PC-3 (cell line): ENCODE results near the gene MAMDC2.

ENCODE experiments used
- EZH2phosphoT487 ChIP-seq: fragments of 300-600 bp; sonication (generic); IDR thresholded peaks from 2 replicates; pipeline ENCODE4 v1.6.1; 2018; ENCODE audit warnings: mild to moderate bottlenecking, antibody characterized with exemption, low read length, borderline replicate concordance
- TF ChIP-seq, protein P1 (sequence below): fragments of 300-600 bp; sonication (generic); conservative IDR thresholded peaks from 2 replicates; pipeline ENCODE4 v1.5.1; 2017; ENCODE audit warnings: antibody characterized with exemption, low read depth, mild to moderate bottlenecking, low read length

DNA sequence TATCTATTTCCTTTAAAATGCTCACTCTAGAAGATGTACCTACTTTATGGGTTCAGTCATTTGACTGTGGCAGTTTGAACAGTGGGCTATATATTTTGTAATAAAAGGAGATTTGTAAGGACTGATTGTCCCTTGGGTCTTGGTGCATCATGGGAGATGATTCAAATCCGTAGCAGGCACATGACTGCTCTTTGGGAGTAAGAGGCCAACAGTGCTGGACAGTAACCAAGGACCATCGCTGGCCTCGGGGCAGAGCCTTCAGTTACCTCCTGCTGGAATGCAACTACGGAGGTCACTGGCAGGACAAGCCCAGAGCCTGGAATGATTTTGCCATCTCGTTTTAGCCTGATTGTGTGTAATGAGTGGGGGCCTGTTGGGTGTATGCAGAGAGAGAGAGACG is 7.0 kb upstream of the MAMDC2 start:
- TF ChIP-seq EZH2phosphoT487, result no peak
- TF ChIP-seq, protein P1, sequence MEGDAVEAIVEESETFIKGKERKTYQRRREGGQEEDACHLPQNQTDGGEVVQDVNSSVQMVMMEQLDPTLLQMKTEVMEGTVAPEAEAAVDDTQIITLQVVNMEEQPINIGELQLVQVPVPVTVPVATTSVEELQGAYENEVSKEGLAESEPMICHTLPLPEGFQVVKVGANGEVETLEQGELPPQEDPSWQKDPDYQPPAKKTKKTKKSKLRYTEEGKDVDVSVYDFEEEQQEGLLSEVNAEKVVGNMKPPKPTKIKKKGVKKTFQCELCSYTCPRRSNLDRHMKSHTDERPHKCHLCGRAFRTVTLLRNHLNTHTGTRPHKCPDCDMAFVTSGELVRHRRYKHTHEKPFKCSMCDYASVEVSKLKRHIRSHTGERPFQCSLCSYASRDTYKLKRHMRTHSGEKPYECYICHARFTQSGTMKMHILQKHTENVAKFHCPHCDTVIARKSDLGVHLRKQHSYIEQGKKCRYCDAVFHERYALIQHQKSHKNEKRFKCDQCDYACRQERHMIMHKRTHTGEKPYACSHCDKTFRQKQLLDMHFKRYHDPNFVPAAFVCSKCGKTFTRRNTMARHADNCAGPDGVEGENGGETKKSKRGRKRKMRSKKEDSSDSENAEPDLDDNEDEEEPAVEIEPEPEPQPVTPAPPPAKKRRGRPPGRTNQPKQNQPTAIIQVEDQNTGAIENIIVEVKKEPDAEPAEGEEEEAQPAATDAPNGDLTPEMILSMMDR, result no peak
